SK-N-SH (cell line): ENCODE data around the gene HDAC7. TPM values are rescaled to one million over a fixed set of nuclear protein-coding genes. Genes with fewer than 3 reads are reported as not detected.

Source experiments
- CTCF ChIA-PET: fragments of 300-600, 350-600 bp; formaldehyde crosslinking; extraction: SDS; loops from one replicate; lab custom pipeline; 2021; lab: Yijun Ruan, JAX
- POLR2A ChIA-PET: fragments of 350-600 bp; sonication (Branson Sonifier 250); formaldehyde crosslinking; extraction: SDS; loops from one replicate; lab custom pipeline; 2020; ENCODE audit warnings: antibody characterized with exemption, inconsistent platforms; lab: Yijun Ruan, JAX
- DNase-seq: peaks from one replicate; pipeline ENCODE4 v3.0.0; 2012
- H2AFZ ChIP-seq: fragments of 200-600 bp; sonication (generic); 2 replicates; pipeline ENCODE4 v1.8.1; 2016; ENCODE audit warnings: antibody characterized with exemption, mild to moderate bottlenecking, low read depth
- H3F3A ChIP-seq: fragments of 200-600 bp; sonication (generic); replicated peaks from 2 replicates; pipeline ENCODE3; 2016; ENCODE audit warnings: antibody characterized with exemption, mild to moderate bottlenecking; ENCODE audit not compliant: insufficient read depth
- H3K27ac ChIP-seq, 2 experiments: fragments of 200-500 bp in 1 of 2; fragments of 200-600 bp in 1 of 2; sonication (Bioruptor generic) in 1 of 2; sonication (generic), shearing (Covaris generic) in 1 of 2; 2 replicates each; pipeline versions ENCODE4 v1.5.1 to v1.6.1; 2014 to 2016; ENCODE audit warnings: low read depth in 2 of 2, inconsistent platforms in 1 of 2, low read length in 1 of 2, mild to moderate bottlenecking in 1 of 2, mixed read lengths in 1 of 2
- H3K27me3 ChIP-seq: fragments of 200-600 bp; sonication (generic), shearing (Covaris generic); 2 replicates; pipeline ENCODE4 v1.6.1; 2016; ENCODE audit warnings: mixed run types; ENCODE audit not compliant: insufficient read depth
- H3K36me3 ChIP-seq, 2 experiments: fragments of 200-500 bp in 1 of 2; fragments of 200-600 bp in 1 of 2; sonication (Bioruptor generic) in 1 of 2; sonication (generic) in 1 of 2; replicated peaks in 1 of 2; 2 replicates each; pipeline versions ENCODE3 to v1.5.1; 2014 to 2016; ENCODE audit warnings: low read length in 1 of 2, mild to moderate bottlenecking in 1 of 2; ENCODE audit not compliant: insufficient read depth in 2 of 2, control insufficient read depth in 1 of 2
- H3K4me1 ChIP-seq, 2 experiments: fragments of 200-500 bp in 1 of 2; fragments of 200-600 bp in 1 of 2; sonication (Bioruptor generic) in 1 of 2; sonication (generic), shearing (Covaris generic) in 1 of 2; 2 replicates each; pipeline versions ENCODE4 v1.5.1 to v1.6.1; 2014 to 2016; ENCODE audit warnings: low read depth in 1 of 2, low read length in 1 of 2, mixed run types in 1 of 2; ENCODE audit not compliant: insufficient read depth in 2 of 2, control insufficient read depth in 1 of 2
- H3K4me2 ChIP-seq: fragments of 200-600 bp; sonication (generic), shearing (Covaris generic); 2 replicates; pipeline ENCODE4 v1.6.1; 2017; ENCODE audit warnings: mixed run types
- H3K4me3 ChIP-seq, 2 experiments: fragments of 200-500 bp in 1 of 2; fragments of 200-600 bp in 1 of 2; sonication (Bioruptor generic) in 1 of 2; sonication (generic), shearing (Covaris generic) in 1 of 2; 2 replicates each; pipeline versions ENCODE4 v1.5.1 to v1.8.1; 2014 to 2016; ENCODE audit warnings: low read depth in 2 of 2, inconsistent platforms in 1 of 2, low read length in 1 of 2, mild to moderate bottlenecking in 1 of 2, mixed read lengths in 1 of 2, moderate library complexity in 1 of 2
- H3K79me2 ChIP-seq: fragments of 200-600 bp; sonication (generic); 2 replicates; pipeline ENCODE4 v1.8.1; 2017; ENCODE audit warnings: mild to moderate bottlenecking; ENCODE audit not compliant: insufficient read depth
- H3K9ac ChIP-seq: fragments of 200-600 bp; sonication (generic); 2 replicates; pipeline ENCODE4 v1.6.1; 2017; ENCODE audit warnings: mixed run types
- H3K9me2 ChIP-seq: fragments of 200-600 bp; sonication (generic); 2 replicates; pipeline ENCODE4 v1.6.1; 2017; ENCODE audit warnings: mixed run types
- H3K9me3 ChIP-seq: fragments of 200-600 bp; sonication (generic); 2 replicates; pipeline ENCODE4 v1.6.1; 2017; ENCODE audit warnings: mixed run types, mild to moderate bottlenecking, moderate library complexity
- H4K20me1 ChIP-seq: fragments of 200-600 bp; sonication (generic); 2 replicates; pipeline ENCODE4 v1.6.1; 2017; ENCODE audit warnings: mild to moderate bottlenecking, mixed run types; ENCODE audit not compliant: insufficient read depth
- CHD2 ChIP-seq: fragments of 150-350 bp; IDR thresholded peaks from 2 replicates; pipeline ENCODE4 v1.6.1; 2018; ENCODE audit warnings: low read length; ENCODE audit not compliant: partially characterized antibody
- FOXM1 ChIP-seq: IDR thresholded peaks from 2 replicates; pipeline ENCODE4 v1.4.0; 2012; ENCODE audit warnings: low read depth, mild to moderate bottlenecking
- GATA2 ChIP-seq: sonication (generic); formaldehyde crosslinking; IDR thresholded peaks from 2 replicates; pipeline ENCODE4 v1.5.0; 2020; ENCODE audit warnings: mild to moderate bottlenecking, missing genetic modification reagents
- JUND ChIP-seq: IDR thresholded peaks from 2 replicates; pipeline ENCODE4 v1.4.0; 2012
- MAX ChIP-seq: IDR thresholded peaks from 2 replicates; pipeline ENCODE4 v1.4.0; 2012; ENCODE audit warnings: low read depth
- MEF2A ChIP-seq: IDR thresholded peaks from 2 replicates; pipeline ENCODE4 v1.4.0; 2012; ENCODE audit warnings: low read depth, borderline replicate concordance
- NFIC ChIP-seq: IDR thresholded peaks from 2 replicates; pipeline ENCODE4 v1.4.0; 2012; ENCODE audit warnings: borderline replicate concordance
- PBX3 ChIP-seq: IDR thresholded peaks from 2 replicates; pipeline ENCODE4; 2012
- REST ChIP-seq: IDR thresholded peaks from 2 replicates; pipeline ENCODE4 v1.6.1; 2012; ENCODE audit warnings: mild to moderate bottlenecking, low read depth, low read length, moderate library complexity
- RXRA ChIP-seq: IDR thresholded peaks from 2 replicates; pipeline ENCODE4 v1.4.0; 2012; ENCODE audit warnings: low read depth, mild to moderate bottlenecking, borderline replicate concordance
- SIN3A ChIP-seq: IDR thresholded peaks from 2 replicates; pipeline ENCODE4 v1.6.1; 2012; ENCODE audit warnings: low read depth, mild to moderate bottlenecking, low read length, moderate library complexity, borderline replicate concordance
- USF2 ChIP-seq: fragments of 150-350 bp; IDR thresholded peaks from 2 replicates; pipeline ENCODE4 v1.6.1; 2017; ENCODE audit warnings: antibody characterized with exemption, low read length, low read depth, borderline replicate concordance
- WGBS: methylation state at CpG from one replicate; pipeline ENCODE4 v1.1.6; 2017; ENCODE audit warnings: low lambda C conversion rate; 5-methylcytosine and 5-hydroxymethylcytosine counted together
- polyA plus RNA-seq, 3 experiments: library from polyadenylated mRNA; depleted of rRNA; stranded (reverse); fragments of >200 nt; gene quantifications; 2 replicates each; pipeline ENCODE4 v1.2.3, GENCODE V29; 2012

Gene HDAC7
- polyA plus RNA-seq, 1 of the 3 experiments (the other 2 are of a cell fraction): 51.0 TPM

GRCh38 chr12:47795814-47796411 lies 23.8 kb downstream of the HDAC7 start (continued):
- TF ChIP-seq PBX3: no peak

GRCh38 chr12:47795121-47795813 lies 24.4 kb downstream of the HDAC7 start:
- Histone ChIP-seq H3K27ac (no peak overlapping the region), H3K9me2 (no peaks in the 10 kb centered on the region), H3K4me1 (peaks cover 0 to 10% of the 10 kb centered on the region in 2 experiments; a peak in 1 of 4 replicates), H3K36me3 (peaks cover 17 to 70% of the 10 kb centered on the region in 2 experiments), H2AFZ (no peak overlapping the region), H3K9me3 (no peaks in the 10 kb centered on the region), H3K4me2 (no peak overlapping the region), H3K4me3 (no peak overlapping the region), H3F3A (no peaks in the 10 kb centered on the region), H4K20me1 (peaks cover 20% of the 10 kb centered on the region), H3K27me3 (no peaks in the 10 kb centered on the region), H3K9ac (no peak overlapping the region), H3K79me2 (peaks cover 24% of the 10 kb centered on the region)
- TF ChIP-seq NFIC: no peak
- no peak for TF ChIP-seq FOXM1
- TF ChIP-seq JUND: no peak
- TF ChIP-seq RXRA: no peak
- TF ChIP-seq REST: no peak
- no peak for TF ChIP-seq MEF2A
- TF ChIP-seq GATA2 (CRISPR knock-in tag): no peak
- TF ChIP-seq USF2: no peak
- TF ChIP-seq PBX3: no peak
- TF ChIP-seq CHD2: no peak
- TF ChIP-seq SIN3A: no peak
- no peak for TF ChIP-seq MAX
- no peak for DNase-seq
- CTCF ChIA-PET: interaction anchor here (0.8 to 15.5 kb wide), 5 partner anchors 15 to 53 kb away, joined by 3 to 247 read pairs (median 9); no protein-coding TSS in a partner anchor
- POLR2A ChIA-PET: no interaction called here
- WGBS: 96% methylated on average over 20 of the region's 21 CpGs
